ENCODE results near the gene VPS18.

The VPS18 gene

DNA sequence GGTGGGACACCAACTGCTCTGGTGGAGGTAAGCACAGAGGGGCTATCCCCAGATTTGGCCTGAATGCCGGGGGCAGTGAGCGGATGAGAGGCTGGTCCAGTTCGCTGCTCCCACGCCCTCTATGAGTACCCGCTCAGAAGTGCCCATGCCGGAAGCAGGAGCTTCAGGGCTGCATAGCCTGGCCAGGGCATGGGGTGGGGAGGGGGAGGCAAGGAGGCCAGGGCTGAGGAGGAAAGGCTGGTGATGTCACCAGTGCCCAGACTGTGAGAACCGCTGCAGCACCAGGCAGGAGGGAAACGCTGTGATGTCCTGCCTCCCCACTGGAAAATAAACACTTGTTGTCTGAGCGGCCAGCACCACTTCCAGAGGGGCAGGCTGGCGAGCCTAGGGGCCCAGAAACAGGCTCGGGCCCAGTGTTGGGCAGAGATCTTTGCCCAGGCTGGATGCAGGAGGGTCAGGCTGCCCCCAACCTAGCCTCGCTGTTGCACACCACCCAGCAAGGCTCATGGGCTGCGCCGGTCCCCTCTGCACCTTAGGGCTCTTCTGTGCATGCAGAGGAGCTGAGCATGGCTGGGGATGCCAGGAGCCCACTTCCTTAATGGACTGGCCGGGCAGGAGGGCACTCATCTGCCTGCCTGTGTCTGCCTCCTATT, 24.0 kb downstream of the VPS18 start:
- no peak for ATAC-seq
- TF ChIP-seq, protein P1, sequence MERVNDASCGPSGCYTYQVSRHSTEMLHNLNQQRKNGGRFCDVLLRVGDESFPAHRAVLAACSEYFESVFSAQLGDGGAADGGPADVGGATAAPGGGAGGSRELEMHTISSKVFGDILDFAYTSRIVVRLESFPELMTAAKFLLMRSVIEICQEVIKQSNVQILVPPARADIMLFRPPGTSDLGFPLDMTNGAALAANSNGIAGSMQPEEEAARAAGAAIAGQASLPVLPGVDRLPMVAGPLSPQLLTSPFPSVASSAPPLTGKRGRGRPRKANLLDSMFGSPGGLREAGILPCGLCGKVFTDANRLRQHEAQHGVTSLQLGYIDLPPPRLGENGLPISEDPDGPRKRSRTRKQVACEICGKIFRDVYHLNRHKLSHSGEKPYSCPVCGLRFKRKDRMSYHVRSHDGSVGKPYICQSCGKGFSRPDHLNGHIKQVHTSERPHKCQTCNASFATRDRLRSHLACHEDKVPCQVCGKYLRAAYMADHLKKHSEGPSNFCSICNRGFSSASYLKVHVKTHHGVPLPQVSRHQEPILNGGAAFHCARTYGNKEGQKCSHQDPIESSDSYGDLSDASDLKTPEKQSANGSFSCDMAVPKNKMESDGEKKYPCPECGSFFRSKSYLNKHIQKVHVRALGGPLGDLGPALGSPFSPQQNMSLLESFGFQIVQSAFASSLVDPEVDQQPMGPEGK (CRISPR knock-in tag; IDR thresholded peaks at IDR 0.05; ENCODE audit: borderline replicate concordance) = no peak
- no peak for TF ChIP-seq PPARA (CRISPR knock-in tag; IDR thresholded peaks at IDR 0.05; ENCODE audit: borderline replicate concordance)
- no peak for TF ChIP-seq SNAI2 (CRISPR knock-in tag; IDR thresholded peaks at IDR 0.05)
- TF ChIP-seq ZFP3 (CRISPR knock-in tag; IDR thresholded peaks at IDR 0.05) = no peak
- no peak for TF ChIP-seq ZC3H10 (CRISPR knock-in tag; IDR thresholded peaks at IDR 0.05)
- TF ChIP-seq ISL1 (CRISPR knock-in tag; IDR thresholded peaks at IDR 0.05) = no peak
- TF ChIP-seq, protein P2, sequence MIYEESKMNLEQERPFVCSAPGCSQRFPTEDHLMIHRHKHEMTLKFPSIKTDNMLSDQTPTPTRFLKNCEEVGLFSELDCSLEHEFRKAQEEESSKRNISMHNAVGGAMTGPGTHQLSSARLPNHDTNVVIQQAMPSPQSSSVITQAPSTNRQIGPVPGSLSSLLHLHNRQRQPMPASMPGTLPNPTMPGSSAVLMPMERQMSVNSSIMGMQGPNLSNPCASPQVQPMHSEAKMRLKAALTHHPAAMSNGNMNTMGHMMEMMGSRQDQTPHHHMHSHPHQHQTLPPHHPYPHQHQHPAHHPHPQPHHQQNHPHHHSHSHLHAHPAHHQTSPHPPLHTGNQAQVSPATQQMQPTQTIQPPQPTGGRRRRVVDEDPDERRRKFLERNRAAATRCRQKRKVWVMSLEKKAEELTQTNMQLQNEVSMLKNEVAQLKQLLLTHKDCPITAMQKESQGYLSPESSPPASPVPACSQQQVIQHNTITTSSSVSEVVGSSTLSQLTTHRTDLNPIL (CRISPR knock-in tag; IDR thresholded peaks at IDR 0.05; ENCODE audit: low read depth) = no peak
- TF ChIP-seq, protein P3, sequence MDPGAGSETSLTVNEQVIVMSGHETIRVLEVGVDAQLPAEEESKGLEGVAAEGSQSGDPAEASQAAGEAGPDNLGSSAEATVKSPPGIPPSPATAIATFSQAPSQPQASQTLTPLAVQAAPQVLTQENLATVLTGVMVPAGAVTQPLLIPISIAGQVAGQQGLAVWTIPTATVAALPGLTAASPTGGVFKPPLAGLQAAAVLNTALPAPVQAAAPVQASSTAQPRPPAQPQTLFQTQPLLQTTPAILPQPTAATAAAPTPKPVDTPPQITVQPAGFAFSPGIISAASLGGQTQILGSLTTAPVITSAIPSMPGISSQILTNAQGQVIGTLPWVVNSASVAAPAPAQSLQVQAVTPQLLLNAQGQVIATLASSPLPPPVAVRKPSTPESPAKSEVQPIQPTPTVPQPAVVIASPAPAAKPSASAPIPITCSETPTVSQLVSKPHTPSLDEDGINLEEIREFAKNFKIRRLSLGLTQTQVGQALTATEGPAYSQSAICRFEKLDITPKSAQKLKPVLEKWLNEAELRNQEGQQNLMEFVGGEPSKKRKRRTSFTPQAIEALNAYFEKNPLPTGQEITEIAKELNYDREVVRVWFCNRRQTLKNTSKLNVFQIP (CRISPR knock-in tag; IDR thresholded peaks at IDR 0.05; ENCODE audit: borderline replicate concordance, low read depth) = no peak
- no peak for TF ChIP-seq ZNF8 (CRISPR knock-in tag; IDR thresholded peaks at IDR 0.05)

DNA sequence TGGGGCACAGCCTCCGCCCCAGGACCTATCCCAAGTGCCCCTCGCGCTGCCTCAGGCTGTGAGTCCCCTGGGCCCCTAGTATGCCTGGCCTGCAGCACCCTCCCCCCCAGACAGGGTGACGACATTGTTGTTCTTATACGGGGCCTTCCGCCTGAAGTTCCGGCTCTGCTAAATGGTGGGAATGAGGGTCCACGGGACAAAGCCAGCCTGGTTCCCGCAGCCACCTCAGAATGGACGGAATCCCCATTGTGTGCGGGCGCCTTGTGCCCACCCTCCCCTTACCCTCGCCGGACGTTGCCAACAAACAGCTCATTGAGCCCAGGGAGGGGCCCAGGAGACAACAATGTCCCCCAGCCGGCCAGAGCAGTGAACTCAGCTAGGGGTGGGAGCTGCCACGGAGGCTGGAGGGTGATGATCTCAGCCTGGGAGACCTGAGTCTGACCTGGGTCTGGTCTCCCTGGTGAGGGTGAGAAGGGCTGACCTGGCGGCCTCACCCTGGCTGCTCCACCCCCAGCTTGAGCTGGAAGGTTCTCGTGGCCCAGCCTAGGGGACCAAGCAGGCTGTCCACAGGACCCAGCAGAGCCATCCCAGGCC, 24.6 kb downstream of the VPS18 start:
- TF ChIP-seq ZFP30 (CRISPR knock-in tag; IDR thresholded peaks at IDR 0.05) (no peak), ZNF70 (CRISPR knock-in tag; IDR thresholded peaks at IDR 0.05) (no peak), TCF4 (CRISPR knock-in tag; IDR thresholded peaks at IDR 0.05; ENCODE audit: borderline replicate concordance) (no peak), PPARA (CRISPR knock-in tag; IDR thresholded peaks at IDR 0.05; ENCODE audit: borderline replicate concordance) (no peak), CSDC2 (CRISPR knock-in tag; IDR thresholded peaks at IDR 0.05) (no peak), RARB (CRISPR knock-in tag; IDR thresholded peaks at IDR 0.05) (no peak), SNAI2 (CRISPR knock-in tag; IDR thresholded peaks at IDR 0.05) (no peak), TOX (CRISPR knock-in tag; IDR thresholded peaks at IDR 0.05; ENCODE audit: borderline replicate concordance) (no peak)
- TF ChIP-seq, protein P3 (CRISPR knock-in tag; IDR thresholded peaks at IDR 0.05; ENCODE audit: borderline replicate concordance, low read depth) = no peak
- TF ChIP-seq, protein P4, sequence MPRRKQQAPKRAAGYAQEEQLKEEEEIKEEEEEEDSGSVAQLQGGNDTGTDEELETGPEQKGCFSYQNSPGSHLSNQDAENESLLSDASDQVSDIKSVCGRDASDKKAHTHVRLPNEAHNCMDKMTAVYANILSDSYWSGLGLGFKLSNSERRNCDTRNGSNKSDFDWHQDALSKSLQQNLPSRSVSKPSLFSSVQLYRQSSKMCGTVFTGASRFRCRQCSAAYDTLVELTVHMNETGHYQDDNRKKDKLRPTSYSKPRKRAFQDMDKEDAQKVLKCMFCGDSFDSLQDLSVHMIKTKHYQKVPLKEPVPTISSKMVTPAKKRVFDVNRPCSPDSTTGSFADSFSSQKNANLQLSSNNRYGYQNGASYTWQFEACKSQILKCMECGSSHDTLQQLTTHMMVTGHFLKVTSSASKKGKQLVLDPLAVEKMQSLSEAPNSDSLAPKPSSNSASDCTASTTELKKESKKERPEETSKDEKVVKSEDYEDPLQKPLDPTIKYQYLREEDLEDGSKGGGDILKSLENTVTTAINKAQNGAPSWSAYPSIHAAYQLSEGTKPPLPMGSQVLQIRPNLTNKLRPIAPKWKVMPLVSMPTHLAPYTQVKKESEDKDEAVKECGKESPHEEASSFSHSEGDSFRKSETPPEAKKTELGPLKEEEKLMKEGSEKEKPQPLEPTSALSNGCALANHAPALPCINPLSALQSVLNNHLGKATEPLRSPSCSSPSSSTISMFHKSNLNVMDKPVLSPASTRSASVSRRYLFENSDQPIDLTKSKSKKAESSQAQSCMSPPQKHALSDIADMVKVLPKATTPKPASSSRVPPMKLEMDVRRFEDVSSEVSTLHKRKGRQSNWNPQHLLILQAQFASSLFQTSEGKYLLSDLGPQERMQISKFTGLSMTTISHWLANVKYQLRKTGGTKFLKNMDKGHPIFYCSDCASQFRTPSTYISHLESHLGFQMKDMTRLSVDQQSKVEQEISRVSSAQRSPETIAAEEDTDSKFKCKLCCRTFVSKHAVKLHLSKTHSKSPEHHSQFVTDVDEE (CRISPR knock-in tag; IDR thresholded peaks at IDR 0.05) = no peak
- TF ChIP-seq, protein P1 (CRISPR knock-in tag; IDR thresholded peaks at IDR 0.05; ENCODE audit: borderline replicate concordance) = no peak
- TF ChIP-seq, protein P2 (CRISPR knock-in tag; IDR thresholded peaks at IDR 0.05; ENCODE audit: low read depth) = no peak
- TF ChIP-seq, protein P5, sequence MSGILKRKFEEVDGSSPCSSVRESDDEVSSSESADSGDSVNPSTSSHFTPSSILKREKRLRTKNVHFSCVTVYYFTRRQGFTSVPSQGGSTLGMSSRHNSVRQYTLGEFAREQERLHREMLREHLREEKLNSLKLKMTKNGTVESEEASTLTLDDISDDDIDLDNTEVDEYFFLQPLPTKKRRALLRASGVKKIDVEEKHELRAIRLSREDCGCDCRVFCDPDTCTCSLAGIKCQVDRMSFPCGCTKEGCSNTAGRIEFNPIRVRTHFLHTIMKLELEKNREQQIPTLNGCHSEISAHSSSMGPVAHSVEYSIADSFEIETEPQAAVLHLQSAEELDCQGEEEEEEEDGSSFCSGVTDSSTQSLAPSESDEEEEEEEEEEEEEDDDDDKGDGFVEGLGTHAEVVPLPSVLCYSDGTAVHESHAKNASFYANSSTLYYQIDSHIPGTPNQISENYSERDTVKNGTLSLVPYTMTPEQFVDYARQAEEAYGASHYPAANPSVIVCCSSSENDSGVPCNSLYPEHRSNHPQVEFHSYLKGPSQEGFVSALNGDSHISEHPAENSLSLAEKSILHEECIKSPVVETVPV (CRISPR knock-in tag; IDR thresholded peaks at IDR 0.05) = no peak
- no peak for ATAC-seq

Measured in SK-N-SH treated with all-trans-retinoic acid at 6 μM for 48 hours (cell line).